K562 (cell line): Measurements from ENCODE around the gene FAM149A. TPM values are rescaled to one million over a fixed set of nuclear protein-coding genes. Genes with fewer than 3 reads are reported as not detected.
A peak's percentile ranks its signal among the peaks of the same experiment; 100 is the strongest.

ENCODE experiments used
- ATAC-seq: fragments of 200-7000 bp; cut with Tn5 transposase; 3 replicates; pipeline ENCODE4 v1.9.1; 2020; ENCODE audit warnings: moderate library complexity
- BruUV-seq: library from RNA; stranded (reverse); fragments of 400-500 nt; replicated peaks from 2 replicates; lab custom pipeline; 2021; lab: Mats Ljungman, UMichigan
- CTCF ChIA-PET: fragments of 300-600 bp; formaldehyde crosslinking; extraction: SDS; loops from one replicate; lab custom pipeline; 2021; ENCODE audit warnings: low intra/inter-chr PET ratio; lab: Yijun Ruan, JAX
- POLR2A ChIA-PET: fragments of 300-600, 350-650 bp; sonication (Branson Sonifier 250); formaldehyde crosslinking; extraction: SDS; loops from one replicate; lab custom pipeline; 2021; ENCODE audit warnings: antibody characterized with exemption, inconsistent platforms; lab: Yijun Ruan, JAX
- DNase-seq, 4 experiments: peaks; one replicate each; pipeline versions ENCODE4 v3.0.0 to v3.0.0-alpha.2; 2011 to 2018; ENCODE audit warnings: low spot score in 3 of 4, mixed read lengths in 3 of 4; ENCODE audit errors: extremely low read depth in 1 of 4
- FAIRE-seq: peaks from 2 replicates; lab custom pipeline; 2011; peaks lifted over from hg19 to GRCh38; lab: Jason Lieb, UNC
- H2AFZ ChIP-seq: 2 replicates; pipeline ENCODE4 v1.6.0; 2011; ENCODE audit warnings: low read depth, low read length, control low read depth, inconsistent platforms
- H3K27ac ChIP-seq: fragments of 200-600 bp; 3 replicates; pipeline ENCODE4 v1.8.0; 2011; ENCODE audit warnings: low read depth, mild to moderate bottlenecking, control low read depth, inconsistent platforms, low read length, moderate library complexity, mixed read lengths; ENCODE audit errors: extremely low read depth
- H3K27me3 ChIP-seq, 2 experiments: fragments of 300-600 bp in 1 of 2; 2 replicates in 1 of 2; 3 replicates in 1 of 2; pipeline versions ENCODE4 v1.6.0 to v1.8.0; 2011; ENCODE audit warnings: inconsistent platforms in 2 of 2, low read length in 2 of 2, mild to moderate bottlenecking in 1 of 2, mixed read lengths in 1 of 2, moderate library complexity in 1 of 2; ENCODE audit not compliant: control insufficient read depth in 2 of 2, insufficient read depth in 2 of 2
- H3K36me3 ChIP-seq: fragments of 300-600 bp; 3 replicates; pipeline ENCODE4 v1.8.0; 2011; ENCODE audit warnings: mild to moderate bottlenecking, low read length, inconsistent platforms; ENCODE audit not compliant: control insufficient read depth, insufficient read depth
- H3K4me1 ChIP-seq, 2 experiments: fragments of 200-600 bp in 1 of 2; replicated peaks in 1 of 2; 2 replicates in 1 of 2; 3 replicates in 1 of 2; pipeline versions ENCODE4 v1.5.1 to v1.8.0; 2011; ENCODE audit warnings: inconsistent platforms in 2 of 2, low read length in 2 of 2, mild to moderate bottlenecking in 1 of 2, mixed read lengths in 1 of 2, moderate library complexity in 1 of 2; ENCODE audit not compliant: control insufficient read depth in 2 of 2, insufficient read depth in 2 of 2
- H3K4me2 ChIP-seq: 2 replicates; pipeline ENCODE4 v1.6.1; 2011; ENCODE audit warnings: low read length, control low read depth, inconsistent platforms, mixed read lengths; ENCODE audit not compliant: insufficient read depth
- H3K4me3 ChIP-seq: fragments of 200-600 bp; sonication (generic), shearing (Covaris generic); 2 replicates; pipeline ENCODE4 v1.5.1; 2016; ENCODE audit warnings: control low read depth, inconsistent platforms
- H3K79me2 ChIP-seq: fragments of 200-600 bp; 3 replicates; pipeline ENCODE4 v1.8.0; 2011; ENCODE audit warnings: low read length, inconsistent platforms; ENCODE audit not compliant: control insufficient read depth, insufficient read depth
- H3K9ac ChIP-seq, 2 experiments: 2 replicates each; pipeline versions ENCODE4 v1.6.0 to v1.6.1; 2011; ENCODE audit warnings: low read depth in 2 of 2, low read length in 2 of 2, control low read depth in 1 of 2, inconsistent platforms in 1 of 2, mild to moderate bottlenecking in 1 of 2, mixed read lengths in 1 of 2; ENCODE audit not compliant: insufficient read depth in 1 of 2
- H3K9me1 ChIP-seq: one replicate; pipeline ENCODE4 v1.6.0; 2011; ENCODE audit warnings: inconsistent platforms, mild to moderate bottlenecking, low read length, moderate library complexity; ENCODE audit not compliant: control insufficient read depth, insufficient read depth
- H3K9me3 ChIP-seq: replicated peaks from 2 replicates; pipeline ENCODE4 v1.5.1; 2011; ENCODE audit warnings: low read depth, low read length, inconsistent platforms; ENCODE audit not compliant: control insufficient read depth, insufficient read depth
- H4K20me1 ChIP-seq: replicated peaks from 2 replicates; pipeline ENCODE4 v1.6.1; 2011; ENCODE audit warnings: low read length, inconsistent platforms, mixed read lengths; ENCODE audit not compliant: control insufficient read depth, insufficient read depth
- ATF7 ChIP-seq: fragments of 450-650 bp; IDR thresholded peaks from 2 replicates; pipeline ENCODE4 v1.7.1; 2014; ENCODE audit warnings: mild to moderate bottlenecking, moderate library complexity
- MITF ChIP-seq: IDR thresholded peaks from 2 replicates; pipeline ENCODE4 v1.6.1; 2014; ENCODE audit warnings: antibody characterized with exemption
- PRDM10 ChIP-seq: fragments of 450-650 bp; IDR thresholded peaks from 2 replicates; pipeline ENCODE4 v1.6.1; 2018; ENCODE audit not compliant: partially characterized antibody
- WGBS: fragments of 100-300 bp; shearing (Covaris generic); methylation state at CpG from one replicate; pipeline ENCODE4 v1.1.6; 2016; ENCODE audit warnings: low coverage, mixed read lengths; ENCODE audit not compliant: insufficient coverage; ENCODE audit errors: missing lambda C conversion rate; 5-methylcytosine and 5-hydroxymethylcytosine counted together
- in situ Hi-C: fragments of 300-500 bp; cut with MboI; formaldehyde crosslinking; loops from 4 replicates; pipeline ENCODE4 v1.15.0; 2018; ENCODE audit warnings: inconsistent platforms, mixed read lengths
- intact Hi-C: fragments of 100-400 bp; cut with micrococcal nuclease; formaldehyde crosslinking; loops from 2 replicates; pipeline ENCODE4 v1.14.2; 2022
- polyA plus RNA-seq, 8 experiments: library from polyadenylated mRNA; depleted of rRNA in 4 of 8; stranded (reverse) in 5 of 8; unstranded in 3 of 8; fragments of >200 nt; fragmentation: Nextera tagmentation in 2 of 8; fragmentation: Illumina TruSeq in 1 of 8; extraction: Ambion mirVana in 2 of 8; extraction: Trizol in 1 of 8; gene quantifications; 2 replicates each; pipeline versions ENCODE4 v1.2.1 to v1.2.3, GENCODE V29; 2011 to 2014; ENCODE audit warnings: inconsistent platforms in 1 of 8, missing spikeins in 1 of 8
- total RNA-seq, 7 experiments: library from RNA; depleted of rRNA in 6 of 7; stranded (reverse); fragments of >200 nt in 6 of 7; fragmentation: Illumina TruSeq in 2 of 7; extraction: Trizol in 2 of 7; gene quantifications; 2 replicates each; pipeline versions ENCODE4 v1.2.1 to v1.2.3, GENCODE V29; 2011 to 2021; ENCODE audit warnings: low replicate concordance in 1 of 7

The FAM149A gene
- total and polyA plus RNA-seq, 9 of the 15 experiments (the other 6 are each of a cell fraction or from before 2014, with no cell fraction given) = not detected

GRCh38 chr4:186068581-186069348 is 35.7 kb upstream of the FAM149A start, which contains the start of gene TLR3:
Gene TLR3 (plus strand): TSS chr4:186069156. CDS start chr4:186076620, 7,464 bp downstream.
- ATAC-seq (no peak), DNase-seq (no peak), FAIRE-seq (no peak)
- no TSS peak for BruUV-seq
- no peaks in the 10 kb centered on the region for H3K79me2 ChIP-seq
- H3K36me3 ChIP-seq = no peaks in the 10 kb centered on the region
- no peak within 1 kb of the TSS for H3K4me3 ChIP-seq
- no peaks in the 10 kb centered on the region for H3K9me3 ChIP-seq
- no peaks in the 10 kb centered on the region for H4K20me1 ChIP-seq
- H3K27me3 ChIP-seq = peaks cover 0 to 5% of the 10 kb centered on the region in 2 experiments; a peak in 2 of 5 replicates
- POLR2A ChIA-PET = interaction anchor here (0.7 kb wide), 1 partner anchor 102 kb away, joined by 3 read pairs; no protein-coding TSS in a partner anchor
- TF ChIP-seq PRDM10 (peak; percentile 90), MITF (no peak), ATF7 (0 out of 2 replicates have a peak, but pooled peaks have one; percentile 17)
- peak within 1 kb of the TSS; percentile 54 for H3K4me2 ChIP-seq
- no peak within 1 kb of the TSS for H3K9ac ChIP-seq
- 0% methylated on average over 10 of the region's 12 CpGs for WGBS
- H3K4me1 ChIP-seq = no peaks in the 10 kb centered on the region
- no peak within 1 kb of the TSS; the same call in 1 of the 2 replicates for H2AFZ ChIP-seq
- no peaks in the 10 kb centered on the region for H3K9me1 ChIP-seq
- no peak within 1 kb of the TSS for H3K27ac ChIP-seq
- in situ Hi-C loops (no loop called here), intact Hi-C loops (loop anchor here (2.0 to 10.0 kb wide), 2 partner anchors 68 to 186 kb away; no protein-coding TSS in a partner anchor)
- CTCF ChIA-PET = no interaction called here
